ENCODE data around the gene IL4I1. TPM values are rescaled to one million over a fixed set of nuclear protein-coding genes. Genes with fewer than 3 reads are reported as not detected.

Gene IL4I1
- total and polyA plus RNA-seq, 4 donors, result 3.6 to 21.2 (median 3.8) TPM

GRCh38 chr19:49936549-49936948 lies 39.9 kb upstream of the IL4I1 start:
- no peak for ATAC-seq (ENCODE audit: insufficient read depth, low FRiP score)
- Histone ChIP-seq H3K4me1 (ENCODE audit: control insufficient read depth in 5 of 5, insufficient read depth in 5 of 5, low read length in 5 of 5) (peaks cover 0 to 6% (median 0%) of the 10 kb centered on the region in 5 donors), H3K36me3 (ENCODE audit: control insufficient read depth in 4 of 4, insufficient read depth in 4 of 4, low read length in 4 of 4) (peaks cover 0 to 4% (median 0%) of the 10 kb centered on the region in 4 donors), H3K4me3 (no peak overlapping the region), H3K9ac (ENCODE audit: insufficient read depth in 1 of 2, low read length in 2 of 2) (no peak overlapping the region), H3K27me3 (ENCODE audit: control insufficient read depth in 3 of 3, insufficient read depth in 3 of 3, low read length in 2 of 3) (no peaks in the 10 kb centered on the region), H3K9me3 (ENCODE audit: control insufficient read depth in 4 of 4, insufficient read depth in 3 of 4, low read length in 3 of 4) (no peaks in the 10 kb centered on the region), H3K27ac (ENCODE audit: low read depth in 1 of 2, low read length in 1 of 2) (no peak overlapping the region)
- 67 to 84% methylated on average over 5 of the region's 5 CpGs for WGBS, 2 donors
- TF ChIP-seq CTCF (IDR thresholded peaks at IDR 0.05; ENCODE audit: control extremely low read depth, extremely low read depth), result no peak
- DNase-seq, result no peak

GRCh38 chr19:49933643-49934042 lies 37.0 kb upstream of the IL4I1 start:
- WGBS, 2 donors, result 85 to 89% methylated on average over 8 of the region's 8 CpGs
- Histone ChIP-seq H3K4me3 (no peak overlapping the region), H3K27me3 (ENCODE audit: control insufficient read depth in 3 of 3, insufficient read depth in 3 of 3, low read length in 2 of 3) (no peaks in the 10 kb centered on the region), H3K36me3 (ENCODE audit: control insufficient read depth in 4 of 4, insufficient read depth in 4 of 4, low read length in 4 of 4) (peaks cover 0 to 5% (median 2%) of the 10 kb centered on the region in 4 donors), H3K27ac (ENCODE audit: low read depth in 1 of 2, low read length in 1 of 2) (no peak overlapping the region), H3K4me1 (ENCODE audit: control insufficient read depth in 5 of 5, insufficient read depth in 5 of 5, low read length in 5 of 5) (peaks cover 0 to 7% (median 0%) of the 10 kb centered on the region in 5 donors), H3K9ac (ENCODE audit: insufficient read depth in 1 of 2, low read length in 2 of 2) (no peak overlapping the region), H3K9me3 (ENCODE audit: control insufficient read depth in 4 of 4, insufficient read depth in 3 of 4, low read length in 3 of 4) (no peaks in the 10 kb centered on the region)
- no peak for TF ChIP-seq CTCF (IDR thresholded peaks at IDR 0.05; ENCODE audit: control extremely low read depth, extremely low read depth)
- DNase-seq (no peak), ATAC-seq (ENCODE audit: insufficient read depth, low FRiP score) (no peak)

GRCh38 chr19:49932731-49933131 lies 36.0 kb upstream of the IL4I1 start:
- Histone ChIP-seq H3K9ac (ENCODE audit: insufficient read depth in 1 of 2, low read length in 2 of 2) (no peak overlapping the region), H3K27ac (ENCODE audit: low read depth in 1 of 2, low read length in 1 of 2) (no peak overlapping the region), H3K36me3 (ENCODE audit: control insufficient read depth in 4 of 4, insufficient read depth in 4 of 4, low read length in 4 of 4) (peaks cover 0 to 6% (median 2%) of the 10 kb centered on the region in 4 donors), H3K27me3 (ENCODE audit: control insufficient read depth in 3 of 3, insufficient read depth in 3 of 3, low read length in 2 of 3) (no peaks in the 10 kb centered on the region), H3K9me3 (ENCODE audit: control insufficient read depth in 4 of 4, insufficient read depth in 3 of 4, low read length in 3 of 4) (no peaks in the 10 kb centered on the region), H3K4me3 (no peak overlapping the region), H3K4me1 (ENCODE audit: control insufficient read depth in 5 of 5, insufficient read depth in 5 of 5, low read length in 5 of 5) (peaks cover 0 to 11% (median 2%) of the 10 kb centered on the region in 5 donors)
- 73 to 79% methylated on average over 24 to 25 of the region's 25 CpGs for WGBS, 2 donors
- no peak for TF ChIP-seq CTCF (IDR thresholded peaks at IDR 0.05; ENCODE audit: control extremely low read depth, extremely low read depth)
- DNase-seq (no peak), ATAC-seq (ENCODE audit: insufficient read depth, low FRiP score) (no peak)

GRCh38 chr19:49932041-49932451 lies 35.4 kb upstream of the IL4I1 start:
- Histone ChIP-seq H3K4me1 (ENCODE audit: control insufficient read depth in 5 of 5, insufficient read depth in 5 of 5, low read length in 5 of 5) (peaks cover 0 to 15% (median 9%) of the 10 kb centered on the region in 5 donors), H3K9ac (ENCODE audit: insufficient read depth in 1 of 2, low read length in 2 of 2) (no peak overlapping the region), H3K9me3 (ENCODE audit: control insufficient read depth in 4 of 4, insufficient read depth in 3 of 4, low read length in 3 of 4) (no peaks in the 10 kb centered on the region), H3K27me3 (ENCODE audit: control insufficient read depth in 3 of 3, insufficient read depth in 3 of 3, low read length in 2 of 3) (no peaks in the 10 kb centered on the region), H3K27ac (ENCODE audit: low read depth in 1 of 2, low read length in 1 of 2) (no peak overlapping the region), H3K4me3 (no peak overlapping the region), H3K36me3 (ENCODE audit: control insufficient read depth in 4 of 4, insufficient read depth in 4 of 4, low read length in 4 of 4) (peaks cover 0 to 13% (median 6%) of the 10 kb centered on the region in 4 donors)
- no peak for ATAC-seq (ENCODE audit: insufficient read depth, low FRiP score)
- DNase-seq, result no peak
- 93 to 94% methylated on average over 5 of the region's 5 CpGs for WGBS, 2 donors
- TF ChIP-seq CTCF (IDR thresholded peaks at IDR 0.05; ENCODE audit: control extremely low read depth, extremely low read depth), result no peak
